HL-60 (cell line): ENCODE results near the gene JDP2.

Source experiments
- DNase-seq, 2 experiments: peaks; one replicate each; pipeline ENCODE4 v3.0.0-alpha.2; 2010 to 2020; ENCODE audit warnings: low read depth in 1 of 2, low spot score in 1 of 2
- H3K27ac ChIP-seq: fragments of 250-450 bp; sonication (Bioruptor Pico); replicated peaks from 2 replicates; pipeline ENCODE4 v1.5.1; 2020; ENCODE audit warnings: mild to moderate bottlenecking, moderate library complexity
- H3K27me3 ChIP-seq: fragments of 250-450 bp; sonication (Bioruptor Pico); 2 replicates; pipeline ENCODE4 v1.5.1; 2021; ENCODE audit warnings: mild to moderate bottlenecking, moderate library complexity; ENCODE audit not compliant: insufficient read depth, poor library complexity, severe bottlenecking
- H3K4me3 ChIP-seq: replicated peaks from 2 replicates; pipeline ENCODE4 v1.5.1; 2011; ENCODE audit warnings: mild to moderate bottlenecking, control low read depth, low read length; ENCODE audit not compliant: insufficient read depth
- CTCF ChIP-seq: IDR thresholded peaks from one replicate; pipeline ENCODE4 v1.5.1; 2011; ENCODE audit warnings: low read length, control low read depth, inconsistent platforms; ENCODE audit not compliant: insufficient read depth
- GABPA ChIP-seq: IDR thresholded peaks from 2 replicates; pipeline ENCODE4 v1.6.1; 2012; ENCODE audit warnings: low read depth
- POLR2AphosphoS5 ChIP-seq: IDR thresholded peaks from 2 replicates; pipeline ENCODE4 v1.6.1; 2012; ENCODE audit warnings: low read depth
- REST ChIP-seq: IDR thresholded peaks from 2 replicates; pipeline ENCODE4 v1.6.1; 2012; ENCODE audit warnings: low read depth; ENCODE audit not compliant: insufficient replicate concordance
- SPI1 ChIP-seq: IDR thresholded peaks from 2 replicates; pipeline ENCODE4 v1.6.1; 2012; ENCODE audit warnings: low read depth, mild to moderate bottlenecking, borderline replicate concordance

The JDP2 gene

GRCh38 chr14:75457648-75458165 lies 29.9 kb downstream of the JDP2 start:
- peak overlapping the region; percentile 92 for H3K27ac ChIP-seq
- no peak for DNase-seq
- TF ChIP-seq CTCF = no peak
- no peak for TF ChIP-seq REST
- no peak for TF ChIP-seq GABPA
- TF ChIP-seq SPI1 = no peak
- no peak for TF ChIP-seq POLR2AphosphoS5
- no peak overlapping the region for H3K4me3 ChIP-seq
- H3K27me3 ChIP-seq = no peaks in the 10 kb centered on the region

- Histone ChIP-seq H3K27me3 (no peaks in the 10 kb centered on the region), H3K27ac (peak overlapping the region; percentile 92)
- TF ChIP-seq POLR2AphosphoS5 = no peak
- TF ChIP-seq REST = no peak
- TF ChIP-seq CTCF = no peak
- no peak for TF ChIP-seq SPI1
- no peak for TF ChIP-seq GABPA
Observed at GRCh38 chr14:75458305-75458704, 30.5 kb downstream of the JDP2 start.

GRCh38 chr14:75459099-75459741 lies 31.4 kb downstream of the JDP2 start:
- TF ChIP-seq GABPA (no peak), SPI1 (peak; percentile 74; the same call in 1 of the 2 replicates), CTCF (no peak), POLR2AphosphoS5 (peak; percentile 72), REST (no peak)
- DNase-seq = peak; percentile 41 to 90
- peak overlapping the region; percentile 92 for H3K27ac ChIP-seq
- no peak overlapping the region for H3K4me3 ChIP-seq
- no peaks in the 10 kb centered on the region for H3K27me3 ChIP-seq

More at GRCh38 chr14:75458305-75458704, 30.5 kb downstream of the JDP2 start:
- H3K4me3 ChIP-seq = no peak overlapping the region
- DNase-seq = no peak
